SW 1271 (cell line): ENCODE results near the gene BCL7A.
A peak's percentile ranks its signal among the peaks of the same experiment; 100 is the strongest.
"Not testable (repeated sequence)": the region's sequence is repeated elsewhere in the genome, so short reads cannot be mapped to it uniquely, and the experiment has no call there.

Experiments used
- DNase-seq, 2 experiments: peaks; one replicate each; lab custom pipeline; 2025; lab: John Stamatoyannopoulos, UW

The BCL7A gene

DNA sequence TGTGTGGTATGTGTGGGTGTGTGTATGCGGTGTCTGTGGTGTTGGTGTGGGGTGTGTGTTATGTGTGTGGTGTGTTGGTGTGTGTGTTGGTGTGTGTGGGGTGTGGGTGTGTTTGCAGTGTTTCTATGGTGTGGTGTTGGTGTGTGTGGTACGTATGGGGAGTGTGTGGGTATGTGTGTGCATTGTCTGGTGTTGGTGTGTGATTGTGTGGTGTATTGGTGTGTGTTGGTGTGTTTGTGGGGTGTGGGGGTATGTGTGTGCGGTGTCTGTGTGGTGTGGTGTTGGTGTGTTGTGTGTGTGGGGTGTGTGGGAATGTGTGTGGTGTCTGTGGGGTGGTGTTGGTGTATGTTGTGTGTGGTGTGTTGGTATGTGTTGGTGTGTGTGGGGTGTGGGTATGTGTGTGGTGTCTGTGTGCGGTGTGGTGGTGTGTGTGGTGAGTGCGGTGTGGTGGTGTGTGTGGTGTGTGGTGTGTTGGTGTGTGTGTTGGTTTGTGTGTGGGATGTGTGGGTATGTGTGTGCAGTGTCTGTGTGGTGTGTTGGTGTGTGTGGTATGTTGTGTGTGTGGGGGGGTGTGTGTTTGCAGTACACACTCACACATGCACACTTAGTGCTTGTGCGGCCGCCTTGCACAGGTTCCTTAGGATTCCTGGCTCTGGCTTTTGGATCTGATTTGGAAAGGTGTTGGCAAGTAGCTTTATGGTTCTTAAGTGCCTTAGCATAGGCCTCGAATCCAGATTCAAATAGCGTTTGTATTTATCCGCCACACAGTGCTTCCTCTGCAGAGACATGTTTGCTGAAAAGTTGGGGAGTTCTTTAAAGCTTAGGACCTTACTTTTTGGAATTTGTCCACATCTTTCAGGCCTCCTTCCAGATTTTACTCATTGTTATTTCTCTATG lies 73.3 kb downstream of the BCL7A start:
- peak in 1 of 2 experiments; percentile 23 for DNase-seq

GRCh38 chr12:122096014-122096413 lies 74.3 kb downstream of the BCL7A start:
- DNase-seq = no peak

GRCh38 chr12:122096591-122097149 lies 75.0 kb downstream of the BCL7A start:
- no peak for DNase-seq

DNA sequence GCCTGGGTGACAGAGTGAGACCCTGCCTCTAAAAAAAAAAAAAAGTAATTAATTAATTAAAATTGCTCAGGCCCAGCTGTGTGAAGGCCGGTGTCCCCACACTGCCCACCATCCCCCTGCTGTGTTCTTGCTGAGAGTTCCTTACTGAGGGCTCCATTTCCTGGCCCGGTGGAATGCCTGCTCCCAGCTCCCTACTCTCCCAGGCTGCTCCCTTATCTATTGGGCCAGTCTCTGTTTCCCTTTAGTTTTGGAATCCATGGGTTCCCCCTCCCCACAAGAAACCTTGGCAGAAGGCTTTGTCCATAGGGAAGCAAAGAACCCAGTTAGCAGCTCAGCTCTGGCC lies 75.9 kb downstream of the BCL7A start:
- no peak for DNase-seq

DNA sequence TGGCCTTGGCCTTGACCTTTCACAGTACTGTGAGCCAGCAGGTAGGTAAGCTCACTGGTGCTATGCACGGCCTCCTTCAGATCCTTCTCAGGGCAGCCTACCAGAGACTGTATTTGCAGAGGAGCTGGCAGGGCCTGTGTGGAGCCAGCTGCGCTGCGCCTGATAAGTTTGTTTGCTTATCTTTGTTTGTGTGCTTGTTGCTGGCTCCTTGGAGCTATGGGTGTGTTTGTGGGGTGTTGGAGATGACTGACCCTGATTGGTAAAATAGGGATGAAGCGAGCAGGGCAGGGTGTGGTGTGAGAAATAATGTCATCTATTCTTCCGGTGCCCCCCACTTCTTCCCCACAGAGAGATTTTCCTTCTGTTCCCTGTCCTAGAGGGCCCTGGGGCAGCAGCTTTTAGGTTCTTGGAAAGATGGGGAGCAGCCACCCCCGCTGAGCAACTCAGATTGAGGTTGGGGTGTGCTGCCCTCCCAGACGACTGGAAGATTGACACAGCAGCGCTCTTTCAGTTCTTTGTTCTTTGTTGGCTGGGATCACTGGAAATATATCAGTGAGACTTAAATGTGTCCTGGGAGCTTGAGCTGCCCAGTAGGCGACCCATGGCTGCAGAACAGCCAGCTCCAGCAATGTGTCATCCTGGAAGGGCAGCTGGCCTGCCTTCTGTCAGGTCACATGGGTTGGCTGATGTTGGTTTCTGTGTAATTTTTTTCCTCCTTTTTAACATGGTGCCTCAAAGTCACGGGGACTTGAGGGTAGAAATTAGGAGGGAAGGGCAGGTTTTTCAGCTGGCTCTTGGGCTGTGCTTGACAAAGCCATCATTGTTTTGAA lies 76.5 kb downstream of the BCL7A start:
- no peak for DNase-seq

DNA sequence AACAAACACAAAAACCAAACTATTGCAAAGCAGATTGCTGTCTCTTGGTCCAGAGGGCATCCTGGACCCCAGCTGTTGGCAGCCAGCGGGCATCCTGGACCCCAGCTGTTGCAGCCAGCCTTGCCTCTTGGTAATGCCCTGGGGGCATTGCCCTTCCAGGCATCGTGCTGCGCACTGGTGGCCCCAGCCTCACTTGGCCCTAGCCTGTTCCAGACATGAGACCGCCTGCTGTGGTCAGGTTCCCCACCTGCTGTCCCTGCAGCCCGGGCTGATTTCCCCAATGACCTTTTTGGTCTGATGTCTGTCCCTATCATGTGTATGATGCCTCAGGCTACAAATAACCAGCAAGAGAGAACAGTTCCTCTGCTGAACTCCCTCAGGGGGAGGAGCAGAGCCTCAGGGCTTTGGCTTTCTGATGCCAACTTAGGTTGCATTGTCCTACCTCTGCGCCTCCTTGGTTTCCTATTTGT lies 77.6 kb downstream of the BCL7A start:
- DNase-seq = no peak

GRCh38 chr12:122099856-122100255 lies 78.2 kb downstream of the BCL7A start:
- no peak for DNase-seq

GRCh38 chr12:122100568-122100967 lies 78.9 kb downstream of the BCL7A start:
- no peak for DNase-seq

- DNase-seq = no peak
Observed at GRCh38 chr12:122102331-122102730, 80.6 kb downstream of the BCL7A start.

DNA sequence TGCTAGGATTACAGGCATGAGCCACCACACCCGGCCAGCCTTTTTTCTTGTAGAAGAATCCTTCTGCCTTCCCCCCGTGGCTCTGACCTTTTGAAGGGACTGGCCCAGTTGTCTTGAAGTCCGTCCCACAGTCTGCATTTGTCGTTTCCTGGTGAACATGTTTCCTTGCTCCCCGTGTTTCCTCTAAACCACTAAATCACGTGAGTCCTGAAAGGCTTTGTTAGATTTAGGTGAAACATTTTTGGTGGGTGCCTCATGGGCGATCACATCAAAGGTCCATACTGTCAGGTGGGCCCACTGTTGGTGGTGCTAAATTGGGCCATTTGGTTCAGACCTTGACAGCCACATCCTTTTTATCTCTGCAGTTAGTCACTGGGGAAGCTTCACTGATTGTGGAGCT lies 83.2 kb downstream of the BCL7A start:
- no peak for DNase-seq

- DNase-seq = not testable (repeated sequence)
Observed at GRCh38 chr12:122105496-122105895, 83.8 kb downstream of the BCL7A start.

- DNase-seq = no peak
Observed at GRCh38 chr12:122106843-122107242, 85.2 kb downstream of the BCL7A start.

DNA sequence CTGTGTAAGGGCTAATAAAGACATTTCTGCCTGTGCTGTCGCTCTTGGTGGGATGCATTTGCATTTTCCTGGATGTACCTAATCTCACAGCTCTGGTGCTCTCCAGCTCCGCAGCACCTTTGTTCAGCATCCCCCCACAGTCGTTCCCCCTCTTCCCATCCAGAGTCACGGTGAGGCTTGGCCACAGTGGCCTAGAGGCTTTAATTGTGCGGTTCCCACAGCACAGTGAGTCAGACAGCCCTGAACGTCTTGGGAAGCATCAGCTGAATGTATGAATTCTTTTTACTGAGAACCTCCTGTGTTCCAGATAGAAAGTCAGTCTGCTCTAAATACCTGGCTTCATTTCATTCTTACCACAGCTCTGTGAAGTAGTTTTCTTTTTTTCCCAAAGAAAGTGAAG lies 85.6 kb downstream of the BCL7A start:
- no peak for DNase-seq

DNA sequence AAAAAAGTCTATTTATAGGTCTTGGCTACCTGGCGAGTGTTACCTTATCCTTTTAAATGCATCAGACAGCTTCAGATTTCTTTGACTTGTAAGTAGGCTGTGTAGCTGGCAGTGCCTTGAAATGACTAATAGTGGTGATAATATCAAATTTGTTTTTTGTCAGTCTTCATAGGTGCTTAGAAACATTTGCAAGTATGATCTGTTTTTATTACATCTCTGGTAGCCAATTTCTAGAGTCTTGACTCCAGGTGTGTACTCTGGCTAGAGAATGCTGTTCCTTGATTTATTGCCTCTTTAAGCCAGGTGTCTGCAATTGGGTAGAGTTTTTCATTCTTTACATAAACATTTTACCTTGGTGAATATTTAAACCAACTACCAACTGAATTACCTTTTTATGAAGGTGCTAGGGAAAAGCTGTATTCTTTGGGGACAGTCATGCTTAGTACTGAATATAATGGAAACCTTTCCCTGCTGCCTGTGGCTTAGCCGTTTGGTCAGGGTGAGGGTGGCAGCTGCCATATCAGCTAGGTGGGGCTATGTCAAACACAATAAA lies 89.5 kb downstream of the BCL7A start:
- DNase-seq = no peak
